ENCODE measurements around the gene DNMT3A. TPM values are rescaled to one million over a fixed set of nuclear protein-coding genes. Genes with fewer than 3 reads are reported as not detected.

DNMT3A gene
- total and polyA plus RNA-seq, 2 donors (not counting 3 experiments of a cell fraction or from before 2014, with no cell fraction given), result 23.3 to 71.7 TPM

GRCh38 chr2:25347846-25348245 is 6.1 kb upstream of the DNMT3A start:
- Histone ChIP-seq H3K9ac (replicated peaks; ENCODE audit: extremely low read depth, insufficient read depth, low read length) (no peak overlapping the region), H4K20me1 (replicated peaks; ENCODE audit: control insufficient read depth, extremely low read depth, insufficient read depth, low read length) (no peaks in the 10 kb centered on the region), H3K36me3 (ENCODE audit: control insufficient read depth in 2 of 2, extremely low read depth in 1 of 2, insufficient read depth in 2 of 2, low read length in 2 of 2) (no peaks in the 10 kb centered on the region), H3K9me3 (replicated peaks; ENCODE audit: control insufficient read depth, insufficient read depth, low read length) (no peaks in the 10 kb centered on the region), H3K27me3 (ENCODE audit: control insufficient read depth in 2 of 2, insufficient read depth in 2 of 2, low read length in 2 of 2) (peaks cover 0 to 6% of the 10 kb centered on the region in 2 experiments), H3K4me1 (ENCODE audit: control insufficient read depth, extremely low read depth, insufficient read depth, low read length) (peaks cover 2% of the 10 kb centered on the region), H2AFZ (ENCODE audit: low read depth, low read length) (no peak overlapping the region), H3K4me2 (ENCODE audit: insufficient read depth, low read length) (no peak overlapping the region), H3K4me3 (replicated peaks in 1 of 3; ENCODE audit: insufficient read depth in 1 of 3, low read depth in 1 of 3, low read length in 3 of 3) (no peak overlapping the region), H3K9me1 (replicated peaks; ENCODE audit: control insufficient read depth, extremely low read depth, insufficient read depth, low read length) (no peaks in the 10 kb centered on the region), H3K79me2 (ENCODE audit: control insufficient read depth, insufficient read depth, low read length) (no peaks in the 10 kb centered on the region), H3K27ac (ENCODE audit: insufficient read depth, low read depth, low read length) (no peak overlapping the region)
- BruUV-seq (replicated peaks), result no TSS peak
- CTCF ChIA-PET, result interaction anchor here (5.0 kb wide), 1 partner anchor 14 kb away, joined by 55 read pairs; no protein-coding TSS in a partner anchor
- TF ChIP-seq GATA2 (IDR thresholded peaks at IDR 0.05; ENCODE audit: insufficient read depth, insufficient read length, low read depth, low read length) (no peak), MYC (IDR thresholded peaks at IDR 0.05; ENCODE audit: low read depth, low read length) (no peak), JUN (IDR thresholded peaks at IDR 0.05; ENCODE audit: borderline replicate concordance, insufficient read depth, insufficient read length, low read depth) (no peak), EZH2 (IDR thresholded peaks at IDR 0.05; ENCODE audit: borderline replicate concordance, low read depth, low read length, severe bottlenecking) (no peak)
- dilution Hi-C loops (cut with MboI; ENCODE audit: extremely low pct_ligation_motif_present, low sequenced_read_pairs), result no loop called here
- POLR2A ChIA-PET, result no interaction called here
- intact Hi-C loops (cut with micrococcal nuclease), result no loop called here
- FAIRE-seq (no peak), DNase-seq (ENCODE audit: low read depth, low spot score) (no peak)

GRCh38 chr2:25347205-25347815 is 5.6 kb upstream of the DNMT3A start:
- intact Hi-C loops (cut with micrococcal nuclease) (no loop called here), dilution Hi-C loops (cut with MboI; ENCODE audit: extremely low pct_ligation_motif_present, low sequenced_read_pairs) (no loop called here)
- FAIRE-seq (no peak), DNase-seq (ENCODE audit: low read depth, low spot score) (no peak)
- Histone ChIP-seq H3K36me3 (ENCODE audit: control insufficient read depth in 2 of 2, extremely low read depth in 1 of 2, insufficient read depth in 2 of 2, low read length in 2 of 2) (no peaks in the 10 kb centered on the region), H3K27me3 (ENCODE audit: control insufficient read depth in 2 of 2, insufficient read depth in 2 of 2, low read length in 2 of 2) (peaks cover 0 to 5% of the 10 kb centered on the region in 2 experiments), H3K9ac (replicated peaks; ENCODE audit: extremely low read depth, insufficient read depth, low read length) (no peak overlapping the region), H2AFZ (ENCODE audit: low read depth, low read length) (no peak overlapping the region), H3K4me3 (replicated peaks in 1 of 3; ENCODE audit: insufficient read depth in 1 of 3, low read depth in 1 of 3, low read length in 3 of 3) (no peak overlapping the region), H3K9me3 (replicated peaks; ENCODE audit: control insufficient read depth, insufficient read depth, low read length) (no peaks in the 10 kb centered on the region), H3K27ac (ENCODE audit: insufficient read depth, low read depth, low read length) (no peak overlapping the region), H3K9me1 (replicated peaks; ENCODE audit: control insufficient read depth, extremely low read depth, insufficient read depth, low read length) (no peaks in the 10 kb centered on the region), H3K4me2 (ENCODE audit: insufficient read depth, low read length) (no peak overlapping the region), H4K20me1 (replicated peaks; ENCODE audit: control insufficient read depth, extremely low read depth, insufficient read depth, low read length) (no peaks in the 10 kb centered on the region), H3K79me2 (ENCODE audit: control insufficient read depth, insufficient read depth, low read length) (no peaks in the 10 kb centered on the region), H3K4me1 (ENCODE audit: control insufficient read depth, extremely low read depth, insufficient read depth, low read length) (peaks cover 2% of the 10 kb centered on the region)
- TF ChIP-seq POLR2AphosphoS5 (IDR thresholded peaks at IDR 0.05; ENCODE audit: insufficient read depth, low read depth, low read length) (no peak), JUN (IDR thresholded peaks at IDR 0.05; ENCODE audit: borderline replicate concordance, insufficient read depth, insufficient read length, low read depth) (no peak), CTCF (IDR thresholded peaks at IDR 0.05; ENCODE audit: extremely low read depth in 1 of 2, insufficient read depth in 1 of 2, low read depth in 1 of 2, low read length in 2 of 2) (no peak), MYC (IDR thresholded peaks at IDR 0.05; ENCODE audit: low read depth, low read length) (no peak), GATA2 (IDR thresholded peaks at IDR 0.05; ENCODE audit: insufficient read depth, insufficient read length, low read depth, low read length) (no peak), EZH2 (IDR thresholded peaks at IDR 0.05; ENCODE audit: borderline replicate concordance, low read depth, low read length, severe bottlenecking) (no peak), FOS (IDR thresholded peaks at IDR 0.05; ENCODE audit: borderline replicate concordance, insufficient read depth, low read length) (no peak), MAX (IDR thresholded peaks at IDR 0.05; ENCODE audit: insufficient read depth, insufficient read length) (no peak), POLR2A (IDR thresholded peaks at IDR 0.05; ENCODE audit: low read depth, low read length) (no peak)
- ChIA-PET POLR2A (no interaction called here), CTCF (interaction anchor here (0.7 to 5.0 kb wide), 2 partner anchors 15 to 18 kb away, joined by 3 to 55 read pairs; no protein-coding TSS in a partner anchor)
- BruUV-seq (replicated peaks), result no TSS peak
